HEK293 (cell line): ENCODE data around the gene ITPA.

Experiments
- AEBP2 ChIP-seq: fragments of 450-650 bp; formaldehyde crosslinking; IDR thresholded peaks from 2 replicates; pipeline ENCODE4 v1.5.1; 2016; ENCODE audit warnings: missing biosample characterization, missing genetic modification characterization, borderline replicate concordance
- CTCF ChIP-seq: fragments of 450-650 bp; formaldehyde crosslinking; IDR thresholded peaks from 2 replicates; pipeline ENCODE4 v1.5.1; 2016; ENCODE audit warnings: missing biosample characterization, missing genetic modification characterization
- FEZF1 ChIP-seq: fragments of 450-650 bp; formaldehyde crosslinking; IDR thresholded peaks from 2 replicates; pipeline ENCODE4 v1.5.1; 2016; ENCODE audit warnings: missing biosample characterization, missing genetic modification characterization
- PRDM10 ChIP-seq: fragments of 450-650 bp; formaldehyde crosslinking; IDR thresholded peaks from 2 replicates; pipeline ENCODE4 v1.5.1; 2016; ENCODE audit warnings: missing biosample characterization, missing genetic modification characterization
- REST ChIP-seq: fragments of 450-650 bp; formaldehyde crosslinking; IDR thresholded peaks from 2 replicates; pipeline ENCODE4 v1.5.1; 2016; ENCODE audit warnings: missing biosample characterization, missing genetic modification characterization
- SALL2 ChIP-seq: fragments of 450-650 bp; formaldehyde crosslinking; IDR thresholded peaks from 2 replicates; pipeline ENCODE4 v1.5.0; 2017; ENCODE audit warnings: missing biosample characterization, mild to moderate bottlenecking, missing genetic modification characterization, borderline replicate concordance
- SP2 ChIP-seq: fragments of 450-650 bp; formaldehyde crosslinking; IDR thresholded peaks from 2 replicates; pipeline ENCODE4 v1.5.1; 2016; ENCODE audit warnings: missing biosample characterization, missing genetic modification characterization
- ZNF121 ChIP-seq: fragments of 450-650 bp; formaldehyde crosslinking; IDR thresholded peaks from 2 replicates; pipeline ENCODE4 v1.5.1; 2016; ENCODE audit warnings: missing biosample characterization, missing genetic modification characterization
- ZNF146 ChIP-seq: fragments of 450-650 bp; formaldehyde crosslinking; IDR thresholded peaks from 2 replicates; pipeline ENCODE4 v1.5.1; 2016; ENCODE audit warnings: missing biosample characterization, missing genetic modification characterization
- ZNF174 ChIP-seq: fragments of 450-650 bp; formaldehyde crosslinking; IDR thresholded peaks from 2 replicates; pipeline ENCODE4 v1.5.0; 2017; ENCODE audit warnings: missing biosample characterization, mild to moderate bottlenecking, missing genetic modification characterization
- ZNF26 ChIP-seq: fragments of 450-650 bp; formaldehyde crosslinking; IDR thresholded peaks from 2 replicates; pipeline ENCODE4 v1.5.1; 2016; ENCODE audit warnings: missing biosample characterization, missing genetic modification characterization
- ZNF274 ChIP-seq, 2 experiments: fragments of 200-500 bp in 1 of 2; fragments of 450-650 bp in 1 of 2; sonication (Bioruptor generic) in 1 of 2; formaldehyde crosslinking in 1 of 2; IDR thresholded peaks; 2 replicates each; pipeline versions ENCODE4 v1.5.1 to v1.6.1; 2014 to 2016; ENCODE audit warnings: borderline replicate concordance in 1 of 2, inconsistent platforms in 1 of 2, low read length in 1 of 2, missing biosample characterization in 1 of 2, missing genetic modification characterization in 1 of 2
- ZNF513 ChIP-seq: fragments of 450-650 bp; IDR thresholded peaks from 2 replicates; pipeline ENCODE4 v1.5.1; 2018; ENCODE audit warnings: missing biosample characterization, missing genetic modification characterization
- ZNF621 ChIP-seq: fragments of 450-650 bp; formaldehyde crosslinking; IDR thresholded peaks from 2 replicates; pipeline ENCODE4 v1.5.1; 2017; ENCODE audit warnings: missing biosample characterization, missing genetic modification characterization

GRCh38 chr20:3188823-3189413 lies 20.4 kb upstream of the ITPA start:
- TF ChIP-seq ZNF121 (tag by site-specific recombination) (no peak), CTCF (tag by site-specific recombination) (no peak), ZNF621 (tag by site-specific recombination) (no peak), SP2 (tag by site-specific recombination) (no peak), ZNF513 (tag by site-specific recombination) (no peak), REST (tag by site-specific recombination) (no peak), ZNF174 (tag by site-specific recombination) (no peak), PRDM10 (no peak), AEBP2 (tag by site-specific recombination) (no peak), ZNF274 (IDR thresholded peaks at IDR 0.05; ENCODE audit: low read length) (no peak), ZNF274 (tag by site-specific recombination; IDR thresholded peaks at IDR 0.05; ENCODE audit: borderline replicate concordance) (no peak), ZNF146 (tag by site-specific recombination) (no peak), SALL2 (tag by site-specific recombination) (no peak), FEZF1 (tag by site-specific recombination) (no peak), ZNF26 (tag by site-specific recombination) (no peak)
